Mucosa of rectum (tissue), 2 donors: ENCODE measurements around the gene ATXN10.

Source experiments
- H3K27ac ChIP-seq, 2 donors: one replicate each; pipeline ENCODE4 v1.7.0; 2013; ENCODE audit warnings: inconsistent platforms in 2 of 2, low read depth in 2 of 2, low read length in 2 of 2
- H3K27me3 ChIP-seq, 2 donors: one replicate each; pipeline ENCODE4 v1.7.0; 2013; ENCODE audit warnings: low read length in 2 of 2; ENCODE audit not compliant: control insufficient read depth in 2 of 2, insufficient read depth in 2 of 2
- H3K36me3 ChIP-seq, 2 donors: one replicate each; pipeline ENCODE4 v1.7.0; 2013; ENCODE audit warnings: low read length in 2 of 2; ENCODE audit not compliant: control insufficient read depth in 2 of 2, insufficient read depth in 2 of 2
- H3K4me1 ChIP-seq, 2 donors: one replicate each; pipeline ENCODE4 v1.7.0; 2013; ENCODE audit warnings: low read length in 2 of 2, mild to moderate bottlenecking in 1 of 2; ENCODE audit not compliant: control insufficient read depth in 2 of 2, insufficient read depth in 2 of 2
- H3K4me3 ChIP-seq, 2 donors: one replicate each; pipeline ENCODE4 v1.7.0; 2013; ENCODE audit warnings: low read length in 2 of 2
- H3K9ac ChIP-seq, 2 donors: one replicate each; pipeline ENCODE4 v1.7.0; 2013; ENCODE audit warnings: low read length in 2 of 2, low read depth in 1 of 2, mild to moderate bottlenecking in 1 of 2
- H3K9me3 ChIP-seq, 2 donors: one replicate each; pipeline ENCODE4 v1.7.0; 2013; ENCODE audit warnings: low read length in 2 of 2; ENCODE audit not compliant: control insufficient read depth in 2 of 2
- donor health status: healthy.
- donor health status: Normal muscosa, but diverticular disease.

Gene ATXN10

GRCh38 chr22:45752036-45752435 is 80.4 kb downstream of the ATXN10 start:
- Histone ChIP-seq H3K9ac (no peak overlapping the region), H3K27me3 (no peaks in the 10 kb centered on the region), H3K36me3 (peaks cover 3% of the 10 kb centered on the region in 2 donors), H3K27ac (no peak overlapping the region), H3K4me3 (no peak overlapping the region), H3K9me3 (no peaks in the 10 kb centered on the region), H3K4me1 (no peaks in the 10 kb centered on the region)

DNA sequence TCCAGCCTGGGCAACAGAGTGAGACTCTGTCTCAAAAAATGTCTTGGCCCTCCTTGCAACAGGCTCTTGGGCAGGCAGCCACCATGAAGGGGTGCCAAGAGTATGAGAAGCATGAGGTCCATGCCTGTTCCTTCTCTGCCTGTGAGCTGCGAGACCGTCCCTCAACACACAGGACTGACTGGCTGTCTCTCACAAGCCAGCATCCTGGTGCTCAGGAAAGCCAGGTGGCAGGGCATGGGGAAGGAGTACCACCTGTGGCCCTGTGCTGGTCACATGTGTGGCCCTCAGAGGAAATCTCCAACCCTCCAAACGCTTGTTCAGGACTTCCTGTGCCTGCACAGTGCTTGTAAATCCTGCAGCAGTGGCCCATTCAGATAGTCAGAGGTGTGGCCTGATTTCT is 83.2 kb downstream of the ATXN10 start:
- Histone ChIP-seq H3K4me1 (no peaks in the 10 kb centered on the region), H3K9ac (no peak overlapping the region), H3K36me3 (peaks cover 0 to 11% of the 10 kb centered on the region in 2 donors), H3K27ac (no peak overlapping the region), H3K27me3 (no peaks in the 10 kb centered on the region), H3K4me3 (no peak overlapping the region), H3K9me3 (no peaks in the 10 kb centered on the region)

DNA sequence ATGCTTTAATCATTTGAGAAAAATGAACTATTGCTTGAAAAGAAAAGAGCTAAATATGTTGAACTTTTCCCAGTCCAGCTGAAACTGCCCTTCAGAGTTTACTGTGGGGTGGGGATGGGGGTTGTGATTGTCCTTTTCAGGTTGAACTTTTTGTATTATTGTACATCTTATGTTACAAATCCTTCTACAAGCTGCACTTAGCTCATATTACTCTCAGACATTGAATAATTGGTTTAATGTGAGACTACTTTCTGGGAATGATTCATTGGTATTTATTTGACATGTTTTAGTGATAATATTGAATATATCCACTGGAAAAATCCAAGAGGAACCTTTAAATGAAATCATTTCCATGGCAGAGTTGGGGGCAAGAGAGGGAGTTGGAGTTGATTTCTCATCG is 84.9 kb downstream of the ATXN10 start:
- H3K27ac ChIP-seq, result no peak overlapping the region
- no peaks in the 10 kb centered on the region for H3K27me3 ChIP-seq
- H3K4me1 ChIP-seq, result no peaks in the 10 kb centered on the region
- H3K36me3 ChIP-seq, result peaks cover 0 to 11% of the 10 kb centered on the region in 2 donors
- no peaks in the 10 kb centered on the region for H3K9me3 ChIP-seq
- H3K4me3 ChIP-seq, result no peak overlapping the region
- H3K9ac ChIP-seq, result no peak overlapping the region

GRCh38 chr22:45757068-45757467 is 85.4 kb downstream of the ATXN10 start:
- H3K27ac ChIP-seq, result no peak overlapping the region
- no peak overlapping the region for H3K4me3 ChIP-seq
- H3K9ac ChIP-seq, result no peak overlapping the region

GRCh38 chr22:45757936-45758335 is 86.3 kb downstream of the ATXN10 start:
- Histone ChIP-seq H3K27ac (no peak overlapping the region), H3K27me3 (no peaks in the 10 kb centered on the region), H3K9ac (no peak overlapping the region), H3K4me1 (no peaks in the 10 kb centered on the region), H3K9me3 (no peaks in the 10 kb centered on the region), H3K36me3 (peaks cover 0 to 11% of the 10 kb centered on the region in 2 donors), H3K4me3 (no peak overlapping the region)

More at GRCh38 chr22:45757068-45757467, 85.4 kb downstream of the ATXN10 start:
- Histone ChIP-seq H3K36me3 (peaks cover 0 to 11% of the 10 kb centered on the region in 2 donors), H3K4me1 (no peaks in the 10 kb centered on the region), H3K27me3 (no peaks in the 10 kb centered on the region), H3K9me3 (no peaks in the 10 kb centered on the region)

- Histone ChIP-seq H3K9ac (no peak overlapping the region), H3K4me3 (no peak overlapping the region), H3K36me3 (peaks cover 0 to 11% of the 10 kb centered on the region in 2 donors), H3K4me1 (no peaks in the 10 kb centered on the region), H3K9me3 (no peaks in the 10 kb centered on the region), H3K27me3 (no peaks in the 10 kb centered on the region), H3K27ac (no peak overlapping the region)
Observed at GRCh38 chr22:45758603-45759002, 87.0 kb downstream of the ATXN10 start.

- H3K4me3 ChIP-seq, result no peak overlapping the region
- H3K9ac ChIP-seq, result no peak overlapping the region
- peaks cover 5 to 11% of the 10 kb centered on the region in 2 donors for H3K36me3 ChIP-seq
- H3K27me3 ChIP-seq, result no peaks in the 10 kb centered on the region
- H3K4me1 ChIP-seq, result no peaks in the 10 kb centered on the region
- no peak overlapping the region for H3K27ac ChIP-seq
- H3K9me3 ChIP-seq, result no peaks in the 10 kb centered on the region
Observed at GRCh38 chr22:45760682-45761081, 89.0 kb downstream of the ATXN10 start.

DNA sequence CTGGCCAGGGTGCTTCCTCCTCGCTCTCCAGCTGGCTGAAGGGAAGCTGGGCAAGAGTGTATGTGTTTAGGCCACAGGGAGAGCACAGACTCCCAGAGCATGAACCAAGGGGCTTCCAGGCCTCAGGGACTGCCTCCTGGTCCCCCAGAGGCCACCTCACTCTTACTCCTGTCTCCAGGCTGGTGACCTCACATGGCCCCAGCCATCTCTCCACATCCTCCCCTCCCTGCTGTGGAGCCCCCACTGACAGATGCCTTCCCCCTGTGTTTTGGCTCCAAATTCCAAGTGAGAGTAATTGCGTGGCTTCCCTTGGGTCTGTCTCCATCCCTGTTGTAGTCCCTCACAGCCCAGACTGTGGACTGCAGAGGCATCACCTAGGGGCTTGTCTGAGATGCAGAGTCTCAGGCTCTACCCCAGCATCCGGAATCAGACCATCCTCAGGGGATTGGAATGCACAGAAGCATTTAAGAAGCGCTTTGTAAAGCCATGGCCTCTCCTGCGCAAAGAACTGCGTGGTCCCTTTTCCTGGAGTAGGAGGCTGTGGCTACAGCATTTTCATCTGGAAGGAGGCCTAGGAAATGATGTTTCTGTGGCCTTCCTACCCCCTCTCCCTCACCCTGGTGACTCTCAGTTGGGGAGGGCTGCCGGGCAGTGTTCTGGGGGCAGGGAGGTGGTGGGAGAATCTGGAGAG is 91.1 kb downstream of the ATXN10 start:
- H3K4me1 ChIP-seq, result no peaks in the 10 kb centered on the region
- no peak overlapping the region for H3K9ac ChIP-seq
- no peaks in the 10 kb centered on the region for H3K27me3 ChIP-seq
- H3K36me3 ChIP-seq, result peaks cover 5 to 7% of the 10 kb centered on the region in 2 donors
- H3K27ac ChIP-seq, result no peak overlapping the region
- H3K9me3 ChIP-seq, result no peaks in the 10 kb centered on the region
- no peak overlapping the region for H3K4me3 ChIP-seq

- no peak overlapping the region for H3K27ac ChIP-seq
- H3K4me1 ChIP-seq, result no peaks in the 10 kb centered on the region
Observed at GRCh38 chr22:45763236-45763624, 91.6 kb downstream of the ATXN10 start.

DNA sequence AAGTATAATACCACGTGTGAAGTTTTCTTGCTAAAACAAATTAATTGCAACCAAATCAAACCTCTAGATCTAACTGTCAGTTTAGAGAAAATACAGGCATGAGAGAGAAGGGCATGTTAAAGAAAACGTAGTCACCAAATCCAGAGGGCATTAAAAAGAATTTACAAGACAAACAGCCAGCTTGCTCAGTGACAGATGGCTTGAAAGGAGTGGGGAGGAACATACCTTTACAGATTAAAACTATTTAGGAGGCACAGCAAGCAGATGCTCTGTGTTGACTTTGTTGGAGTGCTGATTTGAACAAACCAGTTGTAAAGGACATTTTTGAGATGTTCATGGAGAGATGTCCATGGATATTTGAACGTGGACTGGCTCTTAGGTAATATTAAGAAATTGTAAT is 96.9 kb downstream of the ATXN10 start:
- Histone ChIP-seq H3K27ac (no peak overlapping the region), H3K4me1 (no peaks in the 10 kb centered on the region), H3K36me3 (peaks cover 0 to 5% of the 10 kb centered on the region in 2 donors), H3K9me3 (no peaks in the 10 kb centered on the region), H3K27me3 (no peaks in the 10 kb centered on the region), H3K9ac (no peak overlapping the region), H3K4me3 (no peak overlapping the region)

More at GRCh38 chr22:45763236-45763624, 91.6 kb downstream of the ATXN10 start:
- H3K27me3 ChIP-seq, result no peaks in the 10 kb centered on the region
- no peak overlapping the region for H3K4me3 ChIP-seq
- no peak overlapping the region for H3K9ac ChIP-seq
- H3K36me3 ChIP-seq, result peaks cover 4 to 5% of the 10 kb centered on the region in 2 donors
- H3K9me3 ChIP-seq, result no peaks in the 10 kb centered on the region
